ENCODE results near the gene C6orf15. TPM values are rescaled to one million over a fixed set of nuclear protein-coding genes. Genes with fewer than 3 reads are reported as not detected.
A peak's percentile ranks its signal among the peaks of the same experiment; 100 is the strongest.

C6orf15 gene
- total RNA-seq, 6 experiments from 2014 or later: not detected

DNA sequence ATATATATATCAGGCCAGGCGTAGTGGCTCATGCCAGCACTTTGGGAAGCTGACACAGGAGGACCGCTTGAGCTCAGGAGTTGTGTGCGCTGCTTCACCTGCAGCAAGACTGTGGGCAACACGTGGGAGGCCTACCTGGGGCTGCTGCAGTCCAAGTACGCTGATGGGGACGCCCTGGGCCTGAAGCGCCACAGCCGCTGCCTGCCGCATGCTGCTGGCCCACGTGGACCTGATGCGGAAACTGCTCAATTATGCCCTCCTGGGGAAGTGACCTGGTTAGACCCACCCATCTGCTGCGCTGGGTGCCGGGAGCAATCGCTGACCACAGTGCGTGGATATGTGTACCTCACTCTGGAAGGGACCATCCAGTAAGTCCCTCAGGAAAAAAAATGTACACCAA is 28.3 kb upstream of the C6orf15 start:
- H3K36me3 Mint-ChIP-seq (ENCODE audit: low read depth): 0 out of 2 replicates have a peak, but pooled peaks cover 9% of the 10 kb centered on the region
- peaks cover 4% of the 10 kb centered on the region for H3K27me3 Mint-ChIP-seq (ENCODE audit: insufficient read depth)
- H3K4me1 Mint-ChIP-seq (ENCODE audit: low read depth): peaks cover 39% of the 10 kb centered on the region
- H3K9me3 Mint-ChIP-seq: no peaks in the 10 kb centered on the region
- no peak overlapping the region for H3K27ac Mint-ChIP-seq
- TF ChIP-seq, protein P1, sequence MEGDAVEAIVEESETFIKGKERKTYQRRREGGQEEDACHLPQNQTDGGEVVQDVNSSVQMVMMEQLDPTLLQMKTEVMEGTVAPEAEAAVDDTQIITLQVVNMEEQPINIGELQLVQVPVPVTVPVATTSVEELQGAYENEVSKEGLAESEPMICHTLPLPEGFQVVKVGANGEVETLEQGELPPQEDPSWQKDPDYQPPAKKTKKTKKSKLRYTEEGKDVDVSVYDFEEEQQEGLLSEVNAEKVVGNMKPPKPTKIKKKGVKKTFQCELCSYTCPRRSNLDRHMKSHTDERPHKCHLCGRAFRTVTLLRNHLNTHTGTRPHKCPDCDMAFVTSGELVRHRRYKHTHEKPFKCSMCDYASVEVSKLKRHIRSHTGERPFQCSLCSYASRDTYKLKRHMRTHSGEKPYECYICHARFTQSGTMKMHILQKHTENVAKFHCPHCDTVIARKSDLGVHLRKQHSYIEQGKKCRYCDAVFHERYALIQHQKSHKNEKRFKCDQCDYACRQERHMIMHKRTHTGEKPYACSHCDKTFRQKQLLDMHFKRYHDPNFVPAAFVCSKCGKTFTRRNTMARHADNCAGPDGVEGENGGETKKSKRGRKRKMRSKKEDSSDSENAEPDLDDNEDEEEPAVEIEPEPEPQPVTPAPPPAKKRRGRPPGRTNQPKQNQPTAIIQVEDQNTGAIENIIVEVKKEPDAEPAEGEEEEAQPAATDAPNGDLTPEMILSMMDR (IDR thresholded peaks at IDR 0.05): no peak
- no peak for DNase-seq
- no peak overlapping the region for H3K4me3 Mint-ChIP-seq

DNA sequence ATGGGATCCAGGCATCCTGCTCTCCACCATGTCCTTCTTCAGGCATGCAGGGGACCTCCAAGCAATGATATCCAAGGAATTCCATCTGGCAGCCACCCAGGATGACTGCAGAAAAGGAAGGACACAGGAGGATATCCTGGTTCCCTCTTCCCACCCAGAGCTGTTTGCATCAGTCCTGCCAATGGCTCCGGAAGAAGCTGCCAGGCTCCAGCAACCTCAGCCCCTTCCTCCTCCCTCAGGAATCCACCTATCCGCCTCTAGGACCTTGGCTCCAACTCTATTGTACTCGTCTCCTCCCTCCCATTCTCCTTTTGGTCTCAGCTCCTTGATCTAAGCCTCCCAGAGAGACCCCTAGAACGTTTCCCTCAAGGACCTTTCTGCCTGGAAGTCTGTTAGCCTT is 27.2 kb upstream of the C6orf15 start:
- TF ChIP-seq, protein P1 (IDR thresholded peaks at IDR 0.05): no peak
- Mint-ChIP-seq H3K27ac (no peak overlapping the region), H3K4me1 (ENCODE audit: low read depth) (peaks cover 39% of the 10 kb centered on the region), H3K4me3 (no peak overlapping the region), H3K9me3 (no peaks in the 10 kb centered on the region), H3K36me3 (ENCODE audit: low read depth) (0 out of 2 replicates have a peak, but pooled peaks cover 3% of the 10 kb centered on the region), H3K27me3 (ENCODE audit: insufficient read depth) (peaks cover 5% of the 10 kb centered on the region)
- DNase-seq: no peak

DNA sequence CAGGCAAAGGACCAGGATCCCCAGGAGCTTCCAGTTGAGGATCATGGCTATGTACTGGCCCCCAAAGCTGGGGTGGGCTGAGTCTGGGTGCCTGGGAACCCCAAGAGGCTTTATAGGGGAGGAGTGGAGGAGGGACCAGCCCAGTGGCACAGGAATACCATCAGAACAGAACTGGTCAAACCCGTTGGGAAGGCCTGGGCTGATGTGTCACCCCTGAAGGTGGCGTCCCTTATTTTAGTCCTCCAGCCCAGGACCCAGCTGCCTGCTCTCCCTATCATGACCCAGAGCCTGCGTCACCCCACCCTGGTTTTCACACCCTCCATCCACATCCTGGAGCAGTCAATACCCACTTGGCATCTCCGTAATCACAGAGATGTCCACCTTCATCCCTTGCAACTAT is 26.6 kb upstream of the C6orf15 start, which contains the start of gene PSORS1C2:
Gene PSORS1C2 (minus strand): TSS at position 85 of the 400 bp plus-strand sequence. CDS start 40 bp downstream, at position 45.
- TF ChIP-seq, protein P1 (IDR thresholded peaks at IDR 0.05): no peak
- H3K27me3 Mint-ChIP-seq (ENCODE audit: insufficient read depth): peaks cover 5% of the 10 kb centered on the region
- no peaks in the 10 kb centered on the region for H3K36me3 Mint-ChIP-seq (ENCODE audit: low read depth)
- DNase-seq: no peak
- H3K4me3 Mint-ChIP-seq: peak within 1 kb of the TSS; percentile 88
- no peaks in the 10 kb centered on the region for H3K9me3 Mint-ChIP-seq
- peak within 1 kb of the TSS; percentile 30; the same call in 1 of the 2 replicates for H3K27ac Mint-ChIP-seq
- peaks cover 39% of the 10 kb centered on the region for H3K4me1 Mint-ChIP-seq (ENCODE audit: low read depth)

DNA sequence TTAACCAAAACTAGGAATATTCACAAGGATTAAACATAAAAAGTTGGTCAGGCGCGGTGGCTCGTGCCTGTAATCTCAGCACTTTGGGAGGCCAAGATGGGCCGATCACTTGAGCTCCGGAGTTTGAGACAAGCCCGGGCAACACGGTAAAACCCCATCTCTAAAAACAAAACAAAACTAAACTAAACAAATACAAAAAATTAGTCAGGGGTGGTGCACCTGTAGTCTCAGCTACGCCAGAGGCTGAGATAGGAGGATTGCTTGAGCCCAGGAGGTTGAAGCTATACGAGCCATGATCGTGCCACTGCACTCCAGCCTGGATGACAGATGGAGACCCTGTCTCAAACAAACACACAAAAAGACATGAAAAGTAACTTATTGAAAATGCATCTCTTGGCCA is 23.3 kb upstream of the C6orf15 start:
- Mint-ChIP-seq H3K4me3 (no peak overlapping the region), H3K27ac (no peak overlapping the region), H3K9me3 (no peaks in the 10 kb centered on the region), H3K4me1 (ENCODE audit: low read depth) (peaks cover 19% of the 10 kb centered on the region), H3K36me3 (ENCODE audit: low read depth) (no peaks in the 10 kb centered on the region), H3K27me3 (ENCODE audit: insufficient read depth) (peaks cover 4% of the 10 kb centered on the region)
- DNase-seq: no peak
- TF ChIP-seq, protein P1 (IDR thresholded peaks at IDR 0.05): no peak

DNA sequence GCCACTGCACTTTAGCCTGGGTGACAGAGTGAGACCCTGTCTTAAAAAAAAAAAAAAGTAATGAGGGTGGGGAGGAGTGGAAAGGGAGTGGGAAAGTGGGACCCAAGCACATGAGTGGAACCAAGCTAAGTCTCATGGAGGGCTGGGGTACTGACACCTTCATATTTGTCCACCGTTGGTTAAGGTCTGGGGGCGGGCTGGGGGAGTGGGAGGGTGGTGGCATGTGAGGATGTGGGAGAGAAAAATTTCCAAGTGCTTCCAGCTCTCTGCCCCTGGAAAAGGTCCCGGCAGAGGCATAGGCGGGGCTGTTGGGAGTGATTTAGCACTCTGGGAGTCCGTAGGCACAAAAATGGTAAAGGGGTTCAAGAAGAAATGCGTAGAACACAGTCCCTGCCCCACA is 20.4 kb upstream of the C6orf15 start:
- no peak for DNase-seq
- TF ChIP-seq, protein P1 (IDR thresholded peaks at IDR 0.05): no peak

DNA sequence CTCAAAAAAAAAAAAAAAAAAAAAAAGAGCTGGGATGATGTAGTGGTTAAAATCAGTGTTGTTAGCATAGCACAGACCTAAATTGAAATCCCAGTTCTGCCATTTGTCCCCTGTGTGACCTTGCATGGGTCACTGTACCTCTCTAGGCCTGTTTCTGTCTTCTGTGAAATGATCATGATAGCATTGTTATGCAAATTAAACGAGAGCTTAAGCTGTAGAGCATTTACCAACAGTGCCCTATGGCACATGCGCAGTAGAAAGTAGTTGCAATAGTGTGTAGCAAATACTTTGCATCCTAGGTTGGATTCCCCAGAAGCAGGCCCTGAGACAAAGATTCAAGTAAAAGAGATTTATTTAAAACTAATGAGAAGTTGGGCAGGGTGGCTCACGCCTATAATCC is 19.2 kb upstream of the C6orf15 start:
- Mint-ChIP-seq H3K4me1 (ENCODE audit: low read depth) (peaks cover 9% of the 10 kb centered on the region), H3K27ac (no peak overlapping the region), H3K36me3 (ENCODE audit: low read depth) (no peaks in the 10 kb centered on the region), H3K4me3 (no peak overlapping the region), H3K9me3 (no peaks in the 10 kb centered on the region), H3K27me3 (ENCODE audit: insufficient read depth) (peaks cover 9% of the 10 kb centered on the region; the same call in 1 of the 2 replicates)
- TF ChIP-seq, protein P1 (IDR thresholded peaks at IDR 0.05): no peak
- no peak for DNase-seq

More for the DNA sequence above, 20.4 kb upstream of the C6orf15 start:
- H3K4me3 Mint-ChIP-seq: no peak overlapping the region
- H3K9me3 Mint-ChIP-seq: no peaks in the 10 kb centered on the region
- peaks cover 9% of the 10 kb centered on the region for H3K4me1 Mint-ChIP-seq (ENCODE audit: low read depth)
- no peaks in the 10 kb centered on the region for H3K36me3 Mint-ChIP-seq (ENCODE audit: low read depth)
- no peak overlapping the region for H3K27ac Mint-ChIP-seq
- H3K27me3 Mint-ChIP-seq (ENCODE audit: insufficient read depth): peaks cover 9% of the 10 kb centered on the region

Measured in HFFc6 (cell line).